ENCODE data around the gene GPR137. TPM values are rescaled to one million over a fixed set of nuclear protein-coding genes. Genes with fewer than 3 reads are reported as not detected.

Gene GPR137
- total and polyA plus RNA-seq, 9 of the 15 experiments (the other 6 are each of a cell fraction or from before 2014, with no cell fraction given), result 0.32 to 26.7 (median 10.7) TPM

DNA sequence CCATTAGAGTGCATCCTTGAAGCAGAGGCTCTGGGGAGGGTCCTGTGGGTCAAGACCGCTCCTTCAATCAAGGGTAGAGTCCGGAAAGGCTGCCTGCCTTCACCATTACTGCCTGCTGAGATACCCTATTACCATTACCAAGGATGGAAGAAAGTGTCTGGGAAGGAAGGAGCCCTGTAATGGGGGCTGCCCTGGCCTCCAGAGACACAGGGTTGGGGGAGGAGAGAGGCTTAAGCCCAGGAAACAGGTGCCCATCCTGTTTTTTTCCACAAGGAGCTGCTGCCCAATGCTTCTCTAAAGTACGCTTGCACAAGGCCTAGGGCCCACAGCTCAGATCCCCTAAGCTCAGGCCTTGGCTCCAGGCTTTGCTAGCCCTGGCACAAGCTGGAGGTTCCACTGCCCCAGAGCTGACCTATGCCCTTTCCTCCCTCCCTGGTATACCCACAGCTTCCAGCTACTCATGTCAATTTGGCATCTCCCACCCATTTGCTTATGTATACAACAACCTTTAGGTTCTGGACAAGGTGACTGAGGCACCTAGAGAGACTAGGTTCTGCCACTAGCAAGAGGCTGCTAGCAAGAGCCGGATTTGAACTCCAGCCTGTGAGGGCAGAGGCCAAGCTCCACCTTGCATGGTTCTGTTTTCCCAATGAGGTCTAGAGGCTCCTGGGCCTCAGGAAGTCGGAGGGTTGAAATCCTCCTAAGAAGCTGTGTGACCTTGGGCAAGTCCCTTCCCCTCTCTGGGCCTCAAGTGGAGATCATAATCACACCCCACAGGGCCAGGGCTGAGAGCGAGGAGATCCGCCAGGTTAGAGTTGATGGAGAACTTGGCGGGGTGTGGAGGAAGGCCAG is 35.9 kb upstream of the GPR137 start (continued):
- TF ChIP-seq, protein P1, sequence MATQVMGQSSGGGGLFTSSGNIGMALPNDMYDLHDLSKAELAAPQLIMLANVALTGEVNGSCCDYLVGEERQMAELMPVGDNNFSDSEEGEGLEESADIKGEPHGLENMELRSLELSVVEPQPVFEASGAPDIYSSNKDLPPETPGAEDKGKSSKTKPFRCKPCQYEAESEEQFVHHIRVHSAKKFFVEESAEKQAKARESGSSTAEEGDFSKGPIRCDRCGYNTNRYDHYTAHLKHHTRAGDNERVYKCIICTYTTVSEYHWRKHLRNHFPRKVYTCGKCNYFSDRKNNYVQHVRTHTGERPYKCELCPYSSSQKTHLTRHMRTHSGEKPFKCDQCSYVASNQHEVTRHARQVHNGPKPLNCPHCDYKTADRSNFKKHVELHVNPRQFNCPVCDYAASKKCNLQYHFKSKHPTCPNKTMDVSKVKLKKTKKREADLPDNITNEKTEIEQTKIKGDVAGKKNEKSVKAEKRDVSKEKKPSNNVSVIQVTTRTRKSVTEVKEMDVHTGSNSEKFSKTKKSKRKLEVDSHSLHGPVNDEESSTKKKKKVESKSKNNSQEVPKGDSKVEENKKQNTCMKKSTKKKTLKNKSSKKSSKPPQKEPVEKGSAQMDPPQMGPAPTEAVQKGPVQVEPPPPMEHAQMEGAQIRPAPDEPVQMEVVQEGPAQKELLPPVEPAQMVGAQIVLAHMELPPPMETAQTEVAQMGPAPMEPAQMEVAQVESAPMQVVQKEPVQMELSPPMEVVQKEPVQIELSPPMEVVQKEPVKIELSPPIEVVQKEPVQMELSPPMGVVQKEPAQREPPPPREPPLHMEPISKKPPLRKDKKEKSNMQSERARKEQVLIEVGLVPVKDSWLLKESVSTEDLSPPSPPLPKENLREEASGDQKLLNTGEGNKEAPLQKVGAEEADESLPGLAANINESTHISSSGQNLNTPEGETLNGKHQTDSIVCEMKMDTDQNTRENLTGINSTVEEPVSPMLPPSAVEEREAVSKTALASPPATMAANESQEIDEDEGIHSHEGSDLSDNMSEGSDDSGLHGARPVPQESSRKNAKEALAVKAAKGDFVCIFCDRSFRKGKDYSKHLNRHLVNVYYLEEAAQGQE (IDR thresholded peaks at IDR 0.05; ENCODE audit: borderline replicate concordance), result no peak
- TF ChIP-seq, protein P1 (CRISPR knock-in tag; IDR thresholded peaks at IDR 0.05; ENCODE audit: low read depth), result no peak
- no peak for TF ChIP-seq CCAR2 (IDR thresholded peaks at IDR 0.05; ENCODE audit: low read depth, low read length)
- TF ChIP-seq, protein P2, sequence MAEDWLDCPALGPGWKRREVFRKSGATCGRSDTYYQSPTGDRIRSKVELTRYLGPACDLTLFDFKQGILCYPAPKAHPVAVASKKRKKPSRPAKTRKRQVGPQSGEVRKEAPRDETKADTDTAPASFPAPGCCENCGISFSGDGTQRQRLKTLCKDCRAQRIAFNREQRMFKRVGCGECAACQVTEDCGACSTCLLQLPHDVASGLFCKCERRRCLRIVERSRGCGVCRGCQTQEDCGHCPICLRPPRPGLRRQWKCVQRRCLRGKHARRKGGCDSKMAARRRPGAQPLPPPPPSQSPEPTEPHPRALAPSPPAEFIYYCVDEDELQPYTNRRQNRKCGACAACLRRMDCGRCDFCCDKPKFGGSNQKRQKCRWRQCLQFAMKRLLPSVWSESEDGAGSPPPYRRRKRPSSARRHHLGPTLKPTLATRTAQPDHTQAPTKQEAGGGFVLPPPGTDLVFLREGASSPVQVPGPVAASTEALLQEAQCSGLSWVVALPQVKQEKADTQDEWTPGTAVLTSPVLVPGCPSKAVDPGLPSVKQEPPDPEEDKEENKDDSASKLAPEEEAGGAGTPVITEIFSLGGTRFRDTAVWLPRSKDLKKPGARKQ (CRISPR knock-in tag; IDR thresholded peaks at IDR 0.05), result no peak
- TF ChIP-seq, protein P3, sequence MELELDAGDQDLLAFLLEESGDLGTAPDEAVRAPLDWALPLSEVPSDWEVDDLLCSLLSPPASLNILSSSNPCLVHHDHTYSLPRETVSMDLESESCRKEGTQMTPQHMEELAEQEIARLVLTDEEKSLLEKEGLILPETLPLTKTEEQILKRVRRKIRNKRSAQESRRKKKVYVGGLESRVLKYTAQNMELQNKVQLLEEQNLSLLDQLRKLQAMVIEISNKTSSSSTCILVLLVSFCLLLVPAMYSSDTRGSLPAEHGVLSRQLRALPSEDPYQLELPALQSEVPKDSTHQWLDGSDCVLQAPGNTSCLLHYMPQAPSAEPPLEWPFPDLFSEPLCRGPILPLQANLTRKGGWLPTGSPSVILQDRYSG (tag; conservative IDR thresholded peaks at IDR 0.05; ENCODE audit: low read depth), result no peak
- TF ChIP-seq, protein P4, sequence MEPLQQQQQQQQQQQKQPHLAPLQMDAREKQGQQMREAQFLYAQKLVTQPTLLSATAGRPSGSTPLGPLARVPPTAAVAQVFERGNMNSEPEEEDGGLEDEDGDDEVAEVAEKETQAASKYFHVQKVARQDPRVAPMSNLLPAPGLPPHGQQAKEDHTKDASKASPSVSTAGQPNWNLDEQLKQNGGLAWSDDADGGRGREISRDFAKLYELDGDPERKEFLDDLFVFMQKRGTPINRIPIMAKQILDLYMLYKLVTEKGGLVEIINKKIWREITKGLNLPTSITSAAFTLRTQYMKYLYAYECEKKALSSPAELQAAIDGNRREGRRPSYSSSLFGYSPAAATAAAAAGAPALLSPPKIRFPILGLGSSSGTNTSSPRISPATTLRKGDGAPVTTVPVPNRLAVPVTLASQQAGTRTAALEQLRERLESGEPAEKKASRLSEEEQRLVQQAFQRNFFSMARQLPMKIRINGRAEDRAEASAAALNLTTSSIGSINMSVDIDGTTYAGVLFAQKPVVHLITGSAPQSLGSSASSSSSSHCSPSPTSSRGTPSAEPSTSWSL (CRISPR knock-in tag; IDR thresholded peaks at IDR 0.05; ENCODE audit: borderline replicate concordance), result no peak
- no peak for TF ChIP-seq FOSL1 (tag; conservative IDR thresholded peaks at IDR 0.05)
- TF ChIP-seq U2AF2 (optimal IDR thresholded peaks at IDR 0.05; ENCODE audit: low read depth, low read length), result no peak
- no peak for TF ChIP-seq MTF1 (CRISPR knock-in tag; IDR thresholded peaks at IDR 0.05; ENCODE audit: borderline replicate concordance)
- TF ChIP-seq ZFX (CRISPR knock-in tag; IDR thresholded peaks at IDR 0.05), result 0 out of 2 replicates have a peak, but pooled peaks have one; percentile 24
- no peak for TF ChIP-seq ATF1 (CRISPR knock-in tag; IDR thresholded peaks at IDR 0.05)
- TF ChIP-seq ATF1 (tag; IDR thresholded peaks at IDR 0.05), result no peak
- TF ChIP-seq CXXC5 (CRISPR knock-in tag; IDR thresholded peaks at IDR 0.05), result no peak
- TF ChIP-seq RBM15 (IDR thresholded peaks at IDR 0.05; ENCODE audit: insufficient read depth, low read length), result no peak
- TF ChIP-seq CBX2 (IDR thresholded peaks at IDR 0.05; ENCODE audit: insufficient read depth, low read length, poor library complexity, severe bottlenecking), result no peak
